HG03064 (cell line): ENCODE results near the gene DGLUCY.
"Not testable (repeated sequence)": the region's sequence is repeated elsewhere in the genome, so short reads cannot be mapped to it uniquely, and the experiment has no call there.

Source experiments
- ATAC-seq: cut with Tn5 transposase; IDR thresholded peaks from one replicate; pipeline ENCODE4 v1.9.1; 2021; ENCODE audit warnings: low read depth; ENCODE audit not compliant: unreplicated experiment

Gene DGLUCY

DNA sequence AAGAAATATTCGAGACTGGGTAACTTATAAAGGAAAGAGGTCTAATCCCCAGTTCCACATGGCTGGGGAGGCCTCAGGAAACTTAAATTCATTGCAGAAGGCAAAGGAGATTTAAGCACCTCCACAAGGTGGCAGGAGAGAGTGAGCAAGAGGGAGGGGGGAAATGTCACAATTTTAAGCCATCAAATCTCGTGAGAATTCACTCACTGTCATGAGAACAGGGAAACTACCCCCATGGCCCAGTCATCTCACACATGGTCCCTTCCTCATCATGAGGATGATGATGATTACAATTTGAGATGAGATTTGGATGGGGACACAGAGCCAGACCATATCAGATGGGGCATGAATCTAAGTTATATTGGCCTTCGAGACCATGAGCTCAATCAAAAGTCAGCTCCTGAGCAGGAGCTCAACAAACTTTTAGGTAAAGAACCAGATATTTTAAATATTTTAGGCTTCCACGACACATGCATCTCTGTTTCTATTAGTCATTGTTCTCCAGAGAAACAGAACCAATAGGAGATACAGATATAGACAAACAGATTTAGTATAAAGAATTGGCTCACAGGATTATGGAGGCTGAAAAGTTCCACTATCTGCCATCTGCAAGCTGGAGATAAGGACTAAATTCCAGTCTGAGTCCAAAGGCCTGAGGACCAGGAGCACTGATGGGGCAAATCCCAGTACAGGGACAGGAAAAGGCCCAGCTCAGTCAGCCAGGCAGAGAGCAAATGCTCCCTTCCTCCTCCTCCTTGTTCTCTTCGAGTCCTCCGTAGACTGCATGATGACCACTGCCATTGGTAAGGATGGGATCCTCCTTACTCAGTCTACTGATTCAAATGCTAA lies 24.9 kb downstream of the DGLUCY start:
- no peak for ATAC-seq

DNA sequence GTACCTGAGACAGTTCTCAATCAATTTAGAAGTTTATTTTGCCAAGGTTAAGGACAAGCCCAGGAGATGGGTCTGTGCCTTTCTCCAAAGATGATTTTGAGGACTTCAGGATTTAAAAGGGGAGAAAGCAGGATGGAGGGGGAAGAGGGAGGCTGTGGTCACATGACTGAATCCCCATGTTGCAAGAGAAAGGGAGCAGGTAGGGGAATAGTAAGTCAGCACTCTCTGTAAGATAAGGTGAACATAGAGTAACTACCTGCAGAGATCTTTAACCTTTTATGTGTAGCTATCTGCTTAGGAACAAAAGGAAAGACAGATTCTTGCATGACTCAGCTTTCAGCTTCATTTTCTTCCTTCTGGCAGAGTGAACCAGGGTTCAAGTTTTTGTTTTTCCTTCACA lies 25.9 kb downstream of the DGLUCY start:
- no peak for ATAC-seq

DNA sequence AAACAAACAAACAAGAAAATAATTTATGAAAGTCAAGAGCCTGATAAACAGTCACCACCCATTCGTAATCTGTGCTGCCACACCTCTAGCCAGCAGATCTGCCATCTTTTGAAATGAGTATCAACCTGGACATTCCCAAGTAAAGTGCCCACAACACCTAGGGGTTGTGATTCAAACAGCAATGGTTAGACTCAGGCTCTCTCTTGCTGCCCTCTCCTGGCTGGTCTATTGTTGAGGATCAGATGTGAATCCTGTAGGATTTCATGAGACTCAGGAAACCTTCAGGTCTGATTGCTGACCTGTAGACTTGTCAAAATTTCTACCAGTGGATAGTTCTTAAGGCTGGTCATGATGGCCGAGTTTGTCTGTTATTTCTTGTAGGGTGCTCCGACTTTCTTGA lies 26.8 kb downstream of the DGLUCY start:
- no peak for ATAC-seq

DNA sequence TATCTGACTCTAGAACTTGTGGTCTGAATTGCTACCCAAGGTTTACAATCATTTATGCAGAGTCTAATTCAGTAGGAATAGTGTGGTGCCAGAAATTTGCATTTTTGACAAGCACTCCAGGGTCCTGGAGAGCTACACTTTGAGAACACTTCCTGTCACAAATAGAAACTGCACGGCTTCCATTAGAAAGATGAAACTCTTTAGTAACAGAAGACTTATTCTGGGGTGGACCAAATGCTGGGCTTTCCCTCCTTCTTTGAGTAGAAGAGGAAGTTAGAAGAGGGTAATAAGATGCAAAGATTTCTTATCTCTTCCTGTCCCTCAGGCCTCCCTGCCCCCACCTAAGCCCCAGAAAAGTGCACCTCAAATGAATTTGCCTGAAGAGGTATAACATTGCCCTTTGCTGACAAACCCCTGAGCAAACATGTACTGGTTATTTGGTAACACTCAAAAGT lies 28.4 kb downstream of the DGLUCY start:
- peak; percentile 93 for ATAC-seq

DNA sequence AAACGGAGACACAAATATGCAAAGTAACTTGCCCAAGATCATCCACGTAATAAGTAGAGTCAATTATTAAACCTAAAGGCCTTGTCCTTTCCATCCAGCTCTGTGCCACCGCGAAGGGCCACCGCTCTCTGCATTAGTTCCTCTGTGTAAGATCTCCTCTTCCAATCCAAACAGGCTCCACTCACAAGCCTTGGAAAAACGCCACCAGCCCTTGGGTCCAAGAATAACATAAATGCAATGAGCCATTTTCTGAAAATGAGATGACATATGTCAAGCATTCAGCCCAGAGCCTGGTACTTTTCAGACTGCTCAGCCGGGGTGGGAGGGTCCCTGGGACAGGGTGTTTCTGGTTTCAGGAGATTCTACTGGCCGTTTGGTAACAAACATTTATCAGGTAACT lies 30.0 kb downstream of the DGLUCY start:
- ATAC-seq: no peak

DNA sequence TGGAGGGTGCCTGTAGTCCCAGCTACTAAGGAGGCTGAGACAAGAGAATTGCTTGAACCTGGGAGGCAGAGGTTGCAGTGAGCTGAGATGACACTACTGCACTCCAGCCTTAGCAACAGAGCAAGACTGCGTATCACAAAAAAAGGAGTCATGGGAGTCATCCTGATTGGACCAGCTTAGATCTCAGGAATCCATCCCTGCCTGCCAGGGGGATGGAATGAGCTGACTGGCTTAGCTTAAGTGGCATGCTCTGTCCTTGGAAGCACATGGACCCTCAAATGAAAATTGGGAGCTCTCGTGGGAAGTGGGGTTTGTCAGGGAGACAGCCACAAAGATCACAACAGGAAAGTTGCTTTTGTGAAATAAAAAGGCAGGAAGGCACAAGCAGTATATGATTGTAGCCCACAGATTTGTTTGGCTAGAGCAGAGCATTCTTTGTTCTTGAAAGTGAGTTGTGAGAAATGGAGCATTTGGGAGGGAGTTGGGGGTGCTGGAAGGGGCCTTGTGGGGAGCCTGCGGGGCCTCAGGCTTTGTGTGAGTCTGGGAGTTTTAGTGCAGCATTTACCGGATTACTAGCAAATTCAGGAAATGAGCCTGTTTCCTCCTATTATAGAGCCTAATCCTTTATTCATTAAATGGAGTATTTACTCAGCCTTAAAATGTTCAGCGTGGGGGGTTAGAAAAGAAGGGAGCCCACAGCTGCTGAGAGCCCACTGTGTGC lies 30.7 kb downstream of the DGLUCY start:
- ATAC-seq: no peak

DNA sequence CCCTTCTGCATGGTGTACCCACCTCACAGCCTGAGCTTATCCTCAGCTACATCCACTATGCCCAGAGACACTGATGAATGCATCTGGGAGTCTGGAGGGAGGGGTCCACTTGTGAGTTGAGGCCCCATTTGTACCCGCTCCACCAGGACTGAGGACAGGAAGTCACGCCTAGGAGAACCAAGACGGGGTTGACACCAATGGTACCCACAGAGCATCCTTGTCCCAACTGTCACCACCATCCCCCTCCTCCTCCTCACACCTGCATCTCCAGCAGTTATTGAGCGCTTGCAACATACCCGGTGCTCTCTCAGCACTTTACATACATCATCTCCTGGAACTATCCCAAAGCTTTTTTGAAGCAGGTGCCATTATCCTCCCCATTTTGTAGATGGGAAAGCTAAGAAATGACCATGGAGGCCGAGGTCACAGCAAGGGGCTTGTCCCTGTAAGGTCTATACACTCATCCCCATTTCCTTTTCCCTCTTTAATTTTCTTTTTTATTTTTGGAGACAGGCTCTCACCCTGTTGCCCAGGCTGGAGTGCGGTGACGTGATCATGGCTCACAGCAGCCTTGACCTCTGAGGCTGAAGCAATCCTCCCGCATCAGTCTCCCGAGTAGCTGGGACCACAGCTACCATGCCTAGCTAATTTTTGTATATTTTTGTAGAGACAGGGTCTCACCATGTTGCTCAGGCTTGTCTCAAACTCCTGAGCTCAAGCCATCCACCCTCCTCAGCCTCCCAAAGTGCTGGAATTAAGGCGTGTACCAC lies 31.7 kb downstream of the DGLUCY start:
- ATAC-seq: no peak

DNA sequence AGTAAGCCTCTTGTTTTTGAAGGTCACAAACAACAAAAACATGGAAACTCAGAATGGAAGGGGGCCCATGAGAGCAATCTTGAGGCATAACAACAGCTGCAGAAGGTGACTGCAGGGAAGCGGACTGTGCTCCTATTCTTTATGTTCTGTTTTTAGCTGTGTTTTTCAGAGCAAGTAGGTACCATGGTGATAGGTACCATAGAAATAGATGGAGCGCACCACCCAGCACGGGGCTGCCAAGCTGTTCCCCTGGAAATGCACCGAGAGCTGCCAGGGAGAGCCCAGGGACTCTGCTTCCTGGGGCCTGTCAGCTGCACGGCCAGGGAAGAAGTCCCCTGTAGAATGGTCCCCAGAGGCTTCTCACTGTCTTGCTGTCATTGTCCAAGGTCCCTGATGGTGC lies 32.8 kb downstream of the DGLUCY start:
- no peak for ATAC-seq

DNA sequence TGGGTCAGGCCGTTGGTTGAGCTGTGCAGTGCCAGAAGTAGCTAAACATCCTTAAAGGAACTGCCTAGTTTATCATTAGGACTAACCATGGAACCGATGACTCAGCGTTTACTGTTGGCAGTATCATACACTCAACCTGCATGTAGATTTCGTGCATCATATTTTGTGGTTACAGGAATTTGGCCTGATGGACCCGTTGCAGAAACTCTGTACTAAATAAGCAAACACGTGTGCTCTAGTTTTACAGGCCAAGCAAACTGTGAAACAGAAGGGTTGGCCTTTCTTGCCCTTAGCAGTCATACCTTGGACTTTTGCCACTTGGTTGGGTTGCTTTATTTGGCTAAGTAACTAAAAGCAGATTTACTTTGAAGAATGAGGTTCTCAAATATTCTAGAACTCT lies 35.6 kb downstream of the DGLUCY start:
- no peak for ATAC-seq

DNA sequence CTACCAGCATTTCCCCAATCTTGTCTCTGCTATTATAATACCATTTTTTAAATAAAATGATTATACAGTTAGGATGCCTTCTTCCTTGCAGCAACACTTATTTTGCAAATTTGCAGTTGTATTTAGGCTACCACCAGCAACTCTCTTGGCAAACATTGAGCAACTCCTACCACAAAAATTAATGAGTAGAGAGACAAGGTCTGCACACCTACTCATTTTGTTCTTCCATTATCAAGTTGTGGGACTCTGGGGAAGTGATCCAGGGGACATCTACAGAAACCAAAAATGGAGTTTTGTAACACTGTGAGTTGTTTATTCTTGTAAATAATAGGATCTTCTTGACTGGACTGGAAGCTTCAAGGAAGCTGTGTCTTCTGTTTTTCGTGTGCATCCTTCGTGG lies 38.6 kb downstream of the DGLUCY start:
- no peak for ATAC-seq

DNA sequence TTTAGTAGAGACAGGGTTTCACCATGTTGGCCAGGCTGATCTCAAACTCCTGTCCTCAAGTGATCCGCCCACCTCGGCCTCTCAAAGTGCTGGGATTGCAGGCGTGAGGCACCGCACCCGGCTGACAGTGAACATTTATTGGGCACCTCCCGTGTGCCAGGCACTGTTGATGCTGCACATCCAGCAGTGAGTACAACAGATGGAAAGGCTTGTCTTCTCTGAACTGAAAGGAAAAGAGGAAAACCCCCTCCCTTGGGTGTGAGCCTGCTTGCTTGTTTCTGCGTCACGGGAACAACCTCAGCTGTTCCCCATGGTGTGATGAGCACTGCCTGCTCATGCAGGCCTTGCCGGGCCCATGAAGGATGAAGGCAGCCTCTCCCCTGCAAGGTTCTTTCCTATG lies 39.5 kb downstream of the DGLUCY start:
- no peak for ATAC-seq

DNA sequence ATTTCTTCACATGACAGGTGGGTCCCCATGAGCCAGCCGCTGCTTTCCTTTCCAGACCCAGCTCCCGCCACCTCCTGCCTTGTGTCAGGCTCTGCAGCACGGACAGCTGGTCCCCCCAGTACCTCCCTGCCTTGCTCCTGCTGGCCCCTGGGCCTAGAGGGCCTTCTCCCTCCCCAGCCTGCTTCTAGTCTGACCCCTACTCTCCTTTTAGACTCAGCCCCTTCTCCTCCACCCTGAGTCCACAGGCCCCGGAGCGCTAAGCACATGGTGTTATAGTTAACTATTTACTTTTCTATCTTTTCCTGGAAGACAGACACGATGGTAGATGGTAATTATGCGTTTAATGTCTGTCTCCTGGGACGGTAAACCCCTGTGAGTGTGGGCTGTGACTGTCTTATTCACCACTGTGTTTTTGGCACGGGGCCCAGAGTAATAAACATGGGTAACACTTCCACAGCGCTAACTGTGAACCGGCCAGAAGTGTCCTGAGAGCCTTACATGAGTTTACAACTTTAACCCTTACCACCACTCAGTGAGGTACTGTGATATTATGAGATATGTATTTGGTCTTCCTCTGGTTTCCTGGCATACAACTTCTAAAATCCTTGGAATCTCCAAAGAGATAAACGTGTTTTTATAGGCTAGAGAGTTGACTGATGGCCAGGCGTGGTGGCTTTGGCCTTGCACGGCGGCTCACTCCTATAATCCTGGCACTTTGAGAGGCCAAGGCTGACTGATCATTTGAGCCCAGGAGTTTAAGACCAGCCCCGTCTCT lies 41.2 kb downstream of the DGLUCY start:
- no peak for ATAC-seq

DNA sequence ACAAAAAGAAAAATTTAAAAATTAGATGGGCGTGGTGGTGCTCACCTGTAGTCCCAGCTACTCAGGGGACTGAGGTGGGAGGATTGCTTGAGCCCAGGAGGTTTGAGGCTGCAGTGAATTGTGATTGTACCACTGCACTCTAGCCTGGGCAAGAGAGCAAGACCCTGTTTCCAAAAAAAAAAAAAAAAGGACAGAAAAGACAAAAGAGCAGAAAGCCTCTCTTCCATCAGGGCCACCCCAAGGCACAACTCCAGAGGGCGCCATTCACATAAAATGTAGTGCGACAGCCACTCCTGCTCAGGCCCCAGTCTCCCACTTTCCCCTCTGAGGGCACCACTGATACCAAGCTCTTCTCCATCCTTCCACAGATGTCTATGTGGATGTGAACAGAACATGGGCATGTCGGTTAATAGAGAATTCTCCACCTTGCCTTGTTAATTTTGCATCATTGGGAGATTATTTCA lies 41.8 kb downstream of the DGLUCY start:
- ATAC-seq: no peak

DNA sequence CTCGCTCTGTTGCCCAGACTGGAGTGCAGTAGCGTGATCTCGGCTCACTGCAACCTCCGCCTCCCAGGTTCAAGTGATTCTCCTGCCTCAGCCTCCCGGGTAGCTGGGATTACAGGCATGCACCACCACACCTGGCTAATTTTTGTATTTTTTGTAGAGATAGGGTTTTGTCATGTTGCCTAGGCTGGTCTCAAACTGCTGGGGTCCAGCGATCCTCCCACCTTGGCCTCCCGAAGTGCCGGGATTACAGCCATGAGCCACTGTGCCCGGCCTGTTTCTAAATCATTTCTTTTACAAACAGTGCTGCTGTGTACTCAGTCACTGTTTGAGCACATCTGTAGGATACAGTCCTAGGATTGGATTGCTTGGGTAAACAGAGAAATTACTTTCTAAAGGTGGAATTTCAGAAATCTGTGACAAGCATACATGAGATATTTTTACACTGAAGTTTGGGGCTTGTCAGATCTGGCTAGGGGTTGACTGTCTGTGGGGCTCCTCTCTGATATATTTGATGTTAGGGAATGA lies 42.3 kb downstream of the DGLUCY start:
- ATAC-seq: not testable (repeated sequence)

DNA sequence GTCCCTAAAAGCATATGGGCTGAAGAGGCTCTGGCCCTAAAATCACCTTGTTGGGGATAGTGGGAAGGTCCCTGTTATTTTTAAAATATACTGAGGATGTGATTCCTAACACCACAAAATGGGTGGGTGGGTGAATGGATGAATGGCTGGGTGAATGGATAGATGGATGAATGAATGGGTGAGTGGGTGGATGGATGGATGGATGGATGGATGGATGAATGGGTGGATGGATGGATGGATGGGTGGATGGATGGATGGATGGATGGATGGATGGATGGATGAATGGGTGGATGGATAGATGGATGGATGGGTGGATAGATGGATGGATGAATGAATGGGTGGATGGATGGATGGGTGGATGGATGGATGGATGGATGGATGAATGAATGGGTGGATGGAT lies 43.0 kb downstream of the DGLUCY start:
- not testable (repeated sequence) for ATAC-seq

DNA sequence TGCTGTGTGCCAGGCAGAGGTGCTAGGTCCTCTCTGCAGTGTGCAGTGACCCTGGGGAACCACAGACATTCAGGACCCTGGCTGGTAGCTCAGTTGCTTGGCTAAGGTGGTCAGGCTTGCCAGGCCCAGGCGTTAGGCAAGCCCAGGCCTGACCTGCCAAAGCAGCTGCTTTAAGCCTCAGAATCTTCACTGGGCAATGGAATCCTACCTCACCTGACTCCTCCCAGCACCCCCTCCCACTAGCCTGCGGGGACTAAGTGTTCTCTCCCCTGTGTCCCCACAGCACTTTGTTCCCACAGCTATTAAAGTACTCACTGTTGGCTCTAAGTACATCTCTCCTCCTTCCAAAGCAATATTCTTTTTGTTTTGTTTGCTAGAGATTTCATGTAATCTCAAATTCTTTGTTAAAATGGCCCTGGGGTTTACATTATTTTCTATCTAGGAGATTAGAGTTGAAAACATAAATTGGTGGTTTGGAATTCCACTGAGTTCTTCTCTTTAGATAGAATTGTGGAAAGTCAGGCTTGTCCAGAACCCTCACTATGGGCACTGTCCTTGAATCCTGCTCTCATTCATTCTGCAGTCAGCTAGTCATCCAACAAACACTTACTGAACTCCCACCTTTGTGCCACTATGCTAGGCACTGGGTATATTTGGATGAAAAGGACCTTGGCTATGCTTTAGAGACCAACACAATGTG lies 44.4 kb downstream of the DGLUCY start:
- no peak for ATAC-seq

DNA sequence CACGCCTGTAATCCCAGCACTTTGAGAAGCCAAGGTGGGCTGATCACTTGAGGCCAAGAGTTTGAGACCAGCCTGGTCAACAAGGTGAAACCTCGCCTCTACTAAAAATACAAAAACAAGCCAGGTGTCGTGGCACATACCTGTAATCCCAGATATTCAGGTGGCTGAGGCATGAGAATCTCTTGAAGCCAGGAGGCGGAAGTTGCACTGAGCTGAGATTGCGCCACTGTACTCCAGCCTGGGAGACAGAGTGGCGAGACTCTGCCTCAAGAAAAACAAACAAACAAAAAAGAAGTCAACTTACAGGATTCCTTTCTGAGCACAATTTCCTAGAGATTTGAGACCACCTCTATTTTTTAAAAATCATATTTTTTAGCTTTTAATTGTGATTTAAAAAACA lies 45.3 kb downstream of the DGLUCY start:
- no peak for ATAC-seq

DNA sequence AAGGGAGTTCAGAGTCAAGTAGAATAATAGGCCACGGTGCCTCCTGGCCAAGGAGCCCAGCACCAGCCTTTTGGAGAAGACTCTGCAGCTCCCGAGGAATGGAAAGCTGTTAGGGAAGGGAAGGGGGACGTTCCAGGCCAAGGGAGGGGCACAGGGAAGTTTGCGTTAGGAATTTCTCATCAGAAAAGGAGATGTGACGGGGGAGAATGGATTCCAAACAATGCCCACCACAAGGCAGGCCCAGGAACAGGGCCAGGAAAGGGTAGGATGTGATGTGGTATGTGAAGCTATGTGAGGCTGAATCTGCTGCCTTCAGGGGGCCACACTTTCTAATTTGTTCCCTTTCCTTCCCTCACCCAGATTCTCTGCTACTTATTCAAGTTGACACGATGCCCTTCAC lies 46.0 kb downstream of the DGLUCY start:
- ATAC-seq: no peak

DNA sequence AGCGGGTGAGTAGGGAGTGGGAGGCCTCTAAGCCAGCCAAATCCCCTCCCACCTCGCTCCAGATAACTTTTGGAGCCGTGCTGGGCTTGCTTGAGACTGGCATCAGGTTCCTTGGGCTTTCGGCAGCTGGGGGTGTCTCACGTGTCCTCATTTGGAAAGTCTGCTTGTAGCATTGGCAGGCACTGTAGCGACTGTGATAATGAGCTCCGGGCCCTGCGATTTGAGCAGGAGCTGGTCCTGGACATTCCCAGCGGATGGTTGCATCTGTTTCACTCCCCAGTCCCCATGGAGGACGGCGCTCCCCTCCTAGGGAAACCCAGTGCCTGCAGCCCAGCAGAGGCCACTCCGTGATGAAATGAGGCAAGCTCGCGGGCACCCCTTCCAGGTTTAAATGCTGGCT lies 49.4 kb downstream of the DGLUCY start:
- ATAC-seq: no peak

DNA sequence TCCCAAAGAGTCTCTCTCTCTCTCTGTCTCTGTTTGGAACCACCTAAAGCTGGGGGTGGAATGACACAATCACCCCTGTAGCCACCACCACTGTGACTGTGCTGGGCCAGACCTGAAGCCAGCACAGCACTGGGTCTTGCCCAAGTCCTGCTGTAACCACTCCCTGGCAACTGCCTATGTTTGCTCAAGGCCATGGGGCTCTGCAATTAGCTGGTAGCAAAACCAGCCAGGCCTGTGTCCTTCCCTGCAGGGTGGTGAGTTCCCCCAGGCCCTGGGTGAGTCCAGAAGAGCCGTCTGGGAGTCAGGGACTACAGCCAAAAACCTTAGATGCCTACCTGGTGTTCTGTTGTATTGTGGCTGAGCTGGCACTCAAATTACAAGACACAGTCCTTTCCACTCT lies 50.8 kb downstream of the DGLUCY start:
- ATAC-seq: no peak
